ENCODE measurements around the gene SKP2. TPM values are rescaled to one million over a fixed set of nuclear protein-coding genes. Genes with fewer than 3 reads are reported as not detected.

The SKP2 gene
- total RNA-seq, 2 experiments from 2014 or later: 6.3 to 7.2 TPM

DNA sequence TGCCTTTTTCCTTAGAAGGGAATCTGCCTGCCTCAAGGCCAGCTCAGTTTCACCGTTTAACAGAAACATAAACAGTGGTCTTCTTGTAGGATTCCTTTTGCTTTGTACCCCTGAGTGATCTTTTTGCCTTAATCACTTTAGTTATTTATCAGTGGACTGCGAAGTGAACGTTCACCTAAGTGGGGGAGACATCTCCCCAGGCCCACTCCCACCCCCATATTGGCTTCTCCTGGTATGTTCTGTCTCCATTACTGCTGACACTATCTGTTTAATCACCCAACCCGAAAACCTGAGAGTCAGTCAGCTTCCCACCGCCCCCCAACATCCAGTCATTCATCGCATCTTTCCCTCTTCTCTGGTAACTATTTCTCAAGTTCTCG, 1.4 kb downstream of the SKP2 start:
- Mint-ChIP-seq H3K27ac (no peak overlapping the region), H3K4me1 (ENCODE audit: low read depth) (peaks cover 62% of the 10 kb centered on the region), H3K27me3 (no peaks in the 10 kb centered on the region), H3K36me3 (ENCODE audit: low read depth) (peaks cover 65% of the 10 kb centered on the region), H3K4me3 (peak overlapping the region; percentile 85), H3K9me3 (no peaks in the 10 kb centered on the region)
- TF ChIP-seq, protein P1, sequence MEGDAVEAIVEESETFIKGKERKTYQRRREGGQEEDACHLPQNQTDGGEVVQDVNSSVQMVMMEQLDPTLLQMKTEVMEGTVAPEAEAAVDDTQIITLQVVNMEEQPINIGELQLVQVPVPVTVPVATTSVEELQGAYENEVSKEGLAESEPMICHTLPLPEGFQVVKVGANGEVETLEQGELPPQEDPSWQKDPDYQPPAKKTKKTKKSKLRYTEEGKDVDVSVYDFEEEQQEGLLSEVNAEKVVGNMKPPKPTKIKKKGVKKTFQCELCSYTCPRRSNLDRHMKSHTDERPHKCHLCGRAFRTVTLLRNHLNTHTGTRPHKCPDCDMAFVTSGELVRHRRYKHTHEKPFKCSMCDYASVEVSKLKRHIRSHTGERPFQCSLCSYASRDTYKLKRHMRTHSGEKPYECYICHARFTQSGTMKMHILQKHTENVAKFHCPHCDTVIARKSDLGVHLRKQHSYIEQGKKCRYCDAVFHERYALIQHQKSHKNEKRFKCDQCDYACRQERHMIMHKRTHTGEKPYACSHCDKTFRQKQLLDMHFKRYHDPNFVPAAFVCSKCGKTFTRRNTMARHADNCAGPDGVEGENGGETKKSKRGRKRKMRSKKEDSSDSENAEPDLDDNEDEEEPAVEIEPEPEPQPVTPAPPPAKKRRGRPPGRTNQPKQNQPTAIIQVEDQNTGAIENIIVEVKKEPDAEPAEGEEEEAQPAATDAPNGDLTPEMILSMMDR (IDR thresholded peaks at IDR 0.05): no peak
- peaks cover 30% of the 10 kb centered on the region for H3K4me1 ChIP-seq (ENCODE audit: insufficient read depth, low read length)
- intact Hi-C loops (cut with DNase I, micrococcal nuclease): loop anchor here (2.0 to 10.0 kb wide), 7 partner anchors 88 to 1318 kb away; partner anchors contain the start of genes BRIX1 (in 1 of the 2), DNAJC21 (in 1 of the 2), NADK2 (in 1 of the 2) and NIPBL (in 1 of the 2)
- POLR2A ChIA-PET: interaction anchor here (3.1 to 3.7 kb wide), 2 partner anchors 723 to 1224 kb away, joined by 15 to 19 read pairs; partner anchors contain the start of genes DNAJC21 and NIPBL
- peaks cover 20% of the 10 kb centered on the region for H3K36me3 ChIP-seq (ENCODE audit: insufficient read depth, low read length)
- CTCF ChIA-PET: interaction anchor here (0.7 to 3.8 kb wide), 3 partner anchors 13 to 1226 kb away, joined by 3 to 23 read pairs (median 4); partner anchors contain the start of genes NADK2 and WDR70
- ATAC-seq (ENCODE audit: poor library complexity) (no peak), DNase-seq (no peak)
- H3K27ac ChIP-seq (ENCODE audit: low read depth in 1 of 2, low read length in 2 of 2): no peak overlapping the region
- no peak overlapping the region for H3K4me3 ChIP-seq (ENCODE audit: low read length)
- no peaks in the 10 kb centered on the region for H3K9me3 ChIP-seq (ENCODE audit: control insufficient read depth in 1 of 2, insufficient read depth in 1 of 2, low read length in 2 of 2)
- no peaks in the 10 kb centered on the region for H3K27me3 ChIP-seq (ENCODE audit: control insufficient read depth in 1 of 2, insufficient read depth in 2 of 2, low read length in 2 of 2)

DNA sequence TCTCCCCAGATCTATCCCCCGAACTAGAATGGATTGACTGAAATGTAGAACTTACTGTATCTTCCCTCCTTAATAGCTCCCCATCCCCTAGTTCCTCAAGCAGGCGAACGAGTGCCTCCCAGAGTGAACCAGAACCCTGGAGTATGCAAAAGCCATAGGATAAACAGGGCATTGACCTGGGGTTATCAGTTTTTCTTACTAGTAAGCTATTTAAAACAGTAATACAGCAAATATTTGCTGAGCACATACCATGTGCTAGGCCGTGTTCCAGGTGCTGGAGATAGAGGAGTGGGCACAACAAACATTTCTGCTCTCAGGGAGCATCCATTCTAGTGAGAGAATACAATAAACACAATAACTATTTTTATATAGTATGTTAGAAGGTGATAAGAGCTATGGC, 1.8 kb downstream of the SKP2 start:
- no peaks in the 10 kb centered on the region for H3K27me3 Mint-ChIP-seq
- Histone ChIP-seq H3K4me3 (ENCODE audit: low read length) (no peak overlapping the region), H3K4me1 (ENCODE audit: insufficient read depth, low read length) (peaks cover 30% of the 10 kb centered on the region), H3K36me3 (ENCODE audit: insufficient read depth, low read length) (peaks cover 24% of the 10 kb centered on the region), H3K9me3 (ENCODE audit: control insufficient read depth in 1 of 2, insufficient read depth in 1 of 2, low read length in 2 of 2) (no peaks in the 10 kb centered on the region), H3K27ac (ENCODE audit: low read depth in 1 of 2, low read length in 2 of 2) (no peak overlapping the region), H3K27me3 (ENCODE audit: control insufficient read depth in 1 of 2, insufficient read depth in 2 of 2, low read length in 2 of 2) (no peaks in the 10 kb centered on the region)
- intact Hi-C loops (cut with DNase I, micrococcal nuclease): loop anchor here (2.0 to 10.0 kb wide), 7 partner anchors 87 to 1319 kb away; partner anchors contain the start of genes BRIX1 (in 1 of the 2), DNAJC21 (in 1 of the 2), NADK2 (in 1 of the 2) and NIPBL (in 1 of the 2)
- H3K36me3 Mint-ChIP-seq (ENCODE audit: low read depth): peaks cover 69% of the 10 kb centered on the region
- peak overlapping the region; percentile 85 for H3K4me3 Mint-ChIP-seq
- TF ChIP-seq, protein P1 (IDR thresholded peaks at IDR 0.05): no peak
- peaks cover 62% of the 10 kb centered on the region for H3K4me1 Mint-ChIP-seq (ENCODE audit: low read depth)
- DNase-seq (no peak), ATAC-seq (ENCODE audit: poor library complexity) (no peak)
- ChIA-PET POLR2A (no interaction called here), CTCF (interaction anchor here (0.7 to 3.8 kb wide), 3 partner anchors 12 to 1225 kb away, joined by 3 to 23 read pairs (median 4); partner anchors contain the start of genes NADK2 and WDR70)
- no peak overlapping the region for H3K27ac Mint-ChIP-seq
- no peaks in the 10 kb centered on the region for H3K9me3 Mint-ChIP-seq

DNA sequence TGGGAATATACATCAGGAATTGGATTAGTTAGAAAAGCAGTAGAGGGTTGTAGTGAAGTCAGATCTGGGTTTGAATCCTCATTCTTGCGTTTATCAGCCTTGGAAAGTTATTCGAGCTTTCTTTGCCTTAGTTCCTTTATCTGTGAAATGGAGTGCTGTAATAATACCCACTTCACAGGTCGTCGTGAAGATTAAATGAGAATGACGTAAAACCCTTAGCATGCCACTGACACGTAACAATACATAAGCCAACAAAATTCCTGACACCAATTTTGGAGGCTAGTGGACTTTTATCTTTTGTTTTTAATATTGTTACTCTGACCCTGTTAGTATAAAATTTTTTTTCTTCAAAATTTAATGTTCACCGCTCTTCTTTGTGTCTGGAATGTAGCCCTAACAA, 3.4 kb downstream of the SKP2 start:
- peak overlapping the region; percentile 17 for H3K4me3 Mint-ChIP-seq
- TF ChIP-seq, protein P1 (IDR thresholded peaks at IDR 0.05): no peak
- no peaks in the 10 kb centered on the region for H3K27me3 ChIP-seq (ENCODE audit: control insufficient read depth in 1 of 2, insufficient read depth in 2 of 2, low read length in 2 of 2)
- H3K36me3 Mint-ChIP-seq (ENCODE audit: low read depth): peaks cover 83% of the 10 kb centered on the region
- H3K9me3 Mint-ChIP-seq: no peaks in the 10 kb centered on the region
- ATAC-seq (ENCODE audit: poor library complexity) (no peak), DNase-seq (no peak)
- peaks cover 59% of the 10 kb centered on the region for H3K4me1 Mint-ChIP-seq (ENCODE audit: low read depth)
- no peaks in the 10 kb centered on the region for H3K9me3 ChIP-seq (ENCODE audit: control insufficient read depth in 1 of 2, insufficient read depth in 1 of 2, low read length in 2 of 2)
- no peaks in the 10 kb centered on the region for H3K27me3 Mint-ChIP-seq
- CTCF ChIA-PET: no interaction called here
- peaks cover 30% of the 10 kb centered on the region for H3K4me1 ChIP-seq (ENCODE audit: insufficient read depth, low read length)
- no peak overlapping the region for H3K27ac ChIP-seq (ENCODE audit: low read depth in 1 of 2, low read length in 2 of 2)
- intact Hi-C loops (cut with DNase I, micrococcal nuclease): loop anchor here in 1 of 2 experiments (10.0 kb wide), 1 partner anchor 1320 kb away; the partner anchor contains the start of gene TTC23L
- H3K27ac Mint-ChIP-seq: no peak overlapping the region
- peaks cover 33% of the 10 kb centered on the region for H3K36me3 ChIP-seq (ENCODE audit: insufficient read depth, low read length)
- POLR2A ChIA-PET: no interaction called here
- H3K4me3 ChIP-seq (ENCODE audit: low read length): no peak overlapping the region
